HG02678 (cell line): ENCODE results near the gene EIF1AD.
"Not testable (repeated sequence)": the region's sequence is repeated elsewhere in the genome, so short reads cannot be mapped to it uniquely, and the experiment has no call there.

Experiments
- ATAC-seq: cut with Tn5 transposase; IDR thresholded peaks from one replicate; pipeline ENCODE4 v1.9.1; 2021; ENCODE audit warnings: mild to moderate bottlenecking, moderate library complexity; ENCODE audit not compliant: unreplicated experiment

EIF1AD gene

GRCh38 chr11:66001942-66002647, at the start of gene EIF1AD, which contains the start of gene BANF1:
Gene EIF1AD, minus strand, starts transcription at chr11:66002157. Its CDS starts 1,768 bp downstream, at chr11:66000389.
Gene BANF1, plus strand, starts transcription at chr11:66002503. Its CDS starts 748 bp downstream, at chr11:66003251.
- peak; percentile 79 for ATAC-seq

- ATAC-seq: no peak
These were observed 49.4 kb upstream of the EIF1AD start for GRCh38 chr11:66051371-66051765.

GRCh38 chr11:66050581-66051231, 48.7 kb upstream of the EIF1AD start:
- no peak for ATAC-seq

- ATAC-seq: no peak
These were observed 46.8 kb upstream of the EIF1AD start, which contains the start of gene GAL3ST3 for GRCh38 chr11:66048547-66049323. Gene GAL3ST3, minus strand, starts transcription at chr11:66049161. Its CDS starts 3,746 bp downstream, at chr11:66045415.

- ATAC-seq: no peak
These were observed 45.8 kb upstream of the EIF1AD start for GRCh38 chr11:66047541-66048365.

GRCh38 chr11:66046901-66047300, 44.9 kb upstream of the EIF1AD start:
- ATAC-seq: no peak

- peak; percentile 65 for ATAC-seq
These were observed 43.3 kb upstream of the EIF1AD start for GRCh38 chr11:66045177-66045639.

GRCh38 chr11:66044757-66045156, 42.8 kb upstream of the EIF1AD start:
- ATAC-seq: no peak

- no peak for ATAC-seq
These were observed 41.3 kb upstream of the EIF1AD start for GRCh38 chr11:66042996-66043906.

GRCh38 chr11:66042227-66042995, 40.5 kb upstream of the EIF1AD start:
- ATAC-seq: no peak

GRCh38 chr11:66039765-66040164, 37.8 kb upstream of the EIF1AD start:
- ATAC-seq: no peak

- no peak for ATAC-seq
These were observed 35.4 kb upstream of the EIF1AD start for GRCh38 chr11:66037327-66037726.

GRCh38 chr11:66036334-66036710, 34.4 kb upstream of the EIF1AD start:
- no peak for ATAC-seq

GRCh38 chr11:66035653-66036333, 33.8 kb upstream of the EIF1AD start:
- no peak for ATAC-seq

GRCh38 chr11:66032957-66033735, 31.2 kb upstream of the EIF1AD start:
- ATAC-seq: no peak

- no peak for ATAC-seq
These were observed 24.1 kb upstream of the EIF1AD start, which contains the start of gene CATSPER1 for GRCh38 chr11:66026017-66026529. Gene CATSPER1, minus strand, starts transcription at chr11:66026479. Its CDS starts 100 bp downstream, at chr11:66026379.

- not testable (repeated sequence) for ATAC-seq
These were observed 21.2 kb upstream of the EIF1AD start for GRCh38 chr11:66023186-66023440.
